HEK293 (cell line): ENCODE results near the gene ZNF532.

ENCODE experiments used
- CTCF ChIA-PET: fragments of 350-600 bp; formaldehyde crosslinking; extraction: SDS; loops from one replicate; lab custom pipeline; 2021; ENCODE audit warnings: antibody characterized with exemption; lab: Yijun Ruan, JAX
- POLR2A ChIA-PET: fragments of 300-600 bp; formaldehyde crosslinking; extraction: SDS; loops from one replicate; lab custom pipeline; 2020; ENCODE audit warnings: antibody characterized with exemption, inconsistent platforms; lab: Yijun Ruan, JAX
- H3K27ac ChIP-seq: fragments of 200-500 bp; sonication (Bioruptor generic); 2 replicates; pipeline ENCODE4 v1.5.1; 2014; ENCODE audit warnings: low read depth, low read length, control low read depth, inconsistent platforms; ENCODE audit errors: extremely low read depth
- H3K36me3 ChIP-seq, 2 experiments: fragments of 200-500 bp in 1 of 2; sonication (Bioruptor generic) in 1 of 2; 1 replicate in 1 of 2; 2 replicates in 1 of 2; pipeline ENCODE4 v1.5.1; 2014 to 2017; ENCODE audit warnings: inconsistent platforms in 2 of 2, low read length in 2 of 2; ENCODE audit not compliant: control insufficient read depth in 2 of 2, insufficient read depth in 1 of 2
- H3K4me1 ChIP-seq: fragments of 200-500 bp; sonication (Bioruptor generic); 2 replicates; pipeline ENCODE4 v1.5.1; 2014; ENCODE audit warnings: mild to moderate bottlenecking, low read length, inconsistent platforms; ENCODE audit not compliant: control insufficient read depth, insufficient read depth
- H3K4me3 ChIP-seq: 2 replicates; pipeline ENCODE4 v1.5.1; 2011; ENCODE audit warnings: low read depth, mild to moderate bottlenecking, control low read depth, low read length, moderate library complexity
- H3K9me3 ChIP-seq: fragments of 200-500 bp; sonication (Bioruptor generic); 2 replicates; pipeline ENCODE4 v1.5.1; 2014; ENCODE audit warnings: low read depth, low read length, inconsistent platforms; ENCODE audit not compliant: control insufficient read depth, insufficient read depth
- EGR2 ChIP-seq: fragments of 450-650 bp; formaldehyde crosslinking; IDR thresholded peaks from 2 replicates; pipeline ENCODE4 v1.5.1; 2016; ENCODE audit warnings: low read depth, missing biosample characterization, missing genetic modification characterization
- IKZF3 ChIP-seq: fragments of 450-650 bp; IDR thresholded peaks from 2 replicates; pipeline ENCODE4 v1.5.0; 2018; ENCODE audit warnings: missing biosample characterization, mild to moderate bottlenecking, missing genetic modification characterization, moderate library complexity
- KLF8 ChIP-seq: fragments of 450-650 bp; formaldehyde crosslinking; IDR thresholded peaks from 2 replicates; pipeline ENCODE4 v1.5.1; 2016; ENCODE audit warnings: missing biosample characterization, missing genetic modification characterization
- RBAK ChIP-seq: fragments of 450-650 bp; formaldehyde crosslinking; IDR thresholded peaks from 2 replicates; pipeline ENCODE4 v1.5.1; 2016; ENCODE audit warnings: missing biosample characterization, missing genetic modification characterization
- SP7 ChIP-seq: fragments of 450-650 bp; formaldehyde crosslinking; IDR thresholded peaks from 2 replicates; pipeline ENCODE4 v1.5.1; 2016; ENCODE audit warnings: missing biosample characterization, missing genetic modification characterization
- ZEB2 ChIP-seq: fragments of 450-650 bp; formaldehyde crosslinking; IDR thresholded peaks from 2 replicates; pipeline ENCODE4 v1.5.1; 2016; ENCODE audit warnings: missing biosample characterization, missing genetic modification characterization
- ZNF175 ChIP-seq: fragments of 450-650 bp; formaldehyde crosslinking; IDR thresholded peaks from 2 replicates; pipeline ENCODE4 v1.5.1; 2016; ENCODE audit warnings: missing biosample characterization, missing genetic modification characterization
- ZNF214 ChIP-seq: fragments of 450-650 bp; formaldehyde crosslinking; IDR thresholded peaks from 2 replicates; pipeline ENCODE4 v1.5.1; 2017; ENCODE audit warnings: missing biosample characterization, mild to moderate bottlenecking, missing genetic modification characterization, borderline replicate concordance
- ZNF274 ChIP-seq, 2 experiments: fragments of 200-500 bp in 1 of 2; fragments of 450-650 bp in 1 of 2; sonication (Bioruptor generic) in 1 of 2; formaldehyde crosslinking in 1 of 2; IDR thresholded peaks; 2 replicates each; pipeline versions ENCODE4 v1.5.1 to v1.6.1; 2014 to 2016; ENCODE audit warnings: borderline replicate concordance in 1 of 2, inconsistent platforms in 1 of 2, low read length in 1 of 2, missing biosample characterization in 1 of 2, missing genetic modification characterization in 1 of 2
- ZNF302 ChIP-seq: fragments of 450-650 bp; formaldehyde crosslinking; IDR thresholded peaks from 2 replicates; pipeline ENCODE4 v1.5.1; 2016; ENCODE audit warnings: missing biosample characterization, missing genetic modification characterization, low read depth
- ZNF514 ChIP-seq: fragments of 450-650 bp; formaldehyde crosslinking; IDR thresholded peaks from 2 replicates; pipeline ENCODE4 v1.5.1; 2016; ENCODE audit warnings: missing biosample characterization, missing genetic modification characterization
- ZNF530 ChIP-seq: fragments of 450-650 bp; formaldehyde crosslinking; IDR thresholded peaks from 2 replicates; pipeline ENCODE4 v1.5.1; 2016; ENCODE audit warnings: low read depth, missing biosample characterization, missing genetic modification characterization
- ZNF555 ChIP-seq: fragments of 450-650 bp; formaldehyde crosslinking; conservative IDR thresholded peaks from 2 replicates; pipeline ENCODE4 v1.5.1; 2017; ENCODE audit warnings: missing biosample characterization, mild to moderate bottlenecking, missing genetic modification characterization, inconsistent platforms
- ZNF660 ChIP-seq: fragments of 450-650 bp; IDR thresholded peaks from 2 replicates; pipeline ENCODE4 v1.5.1; 2018; ENCODE audit warnings: missing biosample characterization, mild to moderate bottlenecking, missing genetic modification characterization
- ZNF701 ChIP-seq: fragments of 450-650 bp; formaldehyde crosslinking; IDR thresholded peaks from 2 replicates; pipeline ENCODE4 v1.5.1; 2016; ENCODE audit warnings: missing biosample characterization, missing genetic modification characterization
- ZNF777 ChIP-seq: fragments of 450-650 bp; formaldehyde crosslinking; IDR thresholded peaks from 2 replicates; pipeline ENCODE4 v1.5.1; 2017; ENCODE audit warnings: missing biosample characterization, missing genetic modification characterization, borderline replicate concordance
- TF ChIP-seq, protein P1 (sequence below): fragments of 450-650 bp; formaldehyde crosslinking; IDR thresholded peaks from 2 replicates; pipeline ENCODE4 v1.5.1; 2016; ENCODE audit warnings: missing biosample characterization, missing genetic modification characterization

The ZNF532 gene

DNA sequence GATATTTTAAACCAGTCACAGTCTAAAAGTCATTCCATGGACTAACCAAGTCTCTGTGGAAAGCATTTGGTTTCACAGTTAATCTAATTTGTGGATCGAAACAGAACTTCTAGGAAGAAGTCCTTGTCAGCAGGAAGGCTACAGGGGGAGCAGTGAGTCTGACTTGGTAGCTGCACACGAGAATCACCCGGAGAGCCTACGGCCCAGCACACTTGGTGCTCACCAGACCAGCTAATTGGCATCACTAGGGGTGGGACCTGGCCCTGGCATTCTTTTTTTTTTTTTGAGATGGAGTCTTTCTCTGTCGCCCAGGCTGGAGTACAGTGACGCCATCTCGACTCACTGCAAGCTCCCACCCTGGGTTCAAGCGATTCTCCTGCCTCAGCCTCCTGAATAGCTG, 97.7 kb downstream of the ZNF532 start:
- CTCF ChIA-PET: no interaction called here
- POLR2A ChIA-PET: no interaction called here
- no peak overlapping the region for H3K4me3 ChIP-seq
- H3K36me3 ChIP-seq: no peaks in the 10 kb centered on the region; a peak in 1 of 3 replicates
- H3K27ac ChIP-seq: no peak overlapping the region
- TF ChIP-seq ZNF701 (tag by site-specific recombination): no peak
- no peak for TF ChIP-seq ZNF175 (tag by site-specific recombination)
- TF ChIP-seq ZNF530 (tag by site-specific recombination): no peak
- TF ChIP-seq ZNF302 (tag by site-specific recombination): no peak
- no peak for TF ChIP-seq EGR2 (tag by site-specific recombination)
- H3K9me3 ChIP-seq: no peaks in the 10 kb centered on the region
- peaks cover 8% of the 10 kb centered on the region for H3K4me1 ChIP-seq

DNA sequence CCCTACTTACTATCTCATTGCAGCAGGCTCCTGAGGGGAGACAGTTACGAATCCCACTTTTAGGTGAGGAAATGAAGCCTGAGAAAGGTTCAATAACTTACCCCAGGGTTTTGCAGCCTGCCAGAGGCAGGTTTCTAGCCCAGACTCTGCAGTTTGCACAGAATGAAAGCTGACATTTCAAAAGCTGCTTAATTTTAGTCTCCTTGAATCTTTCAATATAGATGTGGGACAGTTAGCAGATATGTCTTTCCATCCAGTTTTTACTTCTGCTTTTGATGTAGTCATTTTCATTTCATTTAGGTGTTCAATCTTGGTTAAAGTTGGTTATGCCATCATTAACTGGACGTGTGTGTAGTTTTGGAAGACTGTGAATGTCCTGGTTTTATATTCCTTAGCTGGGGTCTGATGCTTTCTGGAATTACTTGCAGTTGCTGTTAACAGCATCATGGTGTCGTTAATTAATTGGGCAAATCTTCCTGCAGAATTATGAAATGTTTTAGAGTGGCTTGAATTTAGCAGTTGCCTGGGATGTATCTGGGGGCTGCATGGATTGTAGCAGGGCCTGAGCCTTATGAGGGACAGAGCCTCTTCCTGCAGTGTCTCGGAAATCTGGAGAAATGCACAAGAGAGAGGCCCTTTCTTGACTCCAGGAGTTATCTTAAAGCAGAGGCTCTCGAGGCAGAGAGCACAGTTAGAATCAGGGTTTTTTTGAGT, 100.8 kb downstream of the ZNF532 start:
- peaks cover 3% of the 10 kb centered on the region; the same call in 1 of the 2 replicates for H3K4me1 ChIP-seq
- H3K36me3 ChIP-seq: no peaks in the 10 kb centered on the region; a peak in 1 of 3 replicates
- POLR2A ChIA-PET: no interaction called here
- CTCF ChIA-PET: interaction anchor here (0.9 kb wide), 1 partner anchor 13 kb away, joined by 3 read pairs; no protein-coding TSS in a partner anchor
- H3K4me3 ChIP-seq: no peak overlapping the region
- no peak for TF ChIP-seq SP7 (tag by site-specific recombination)
- TF ChIP-seq ZNF514 (tag by site-specific recombination): no peak
- TF ChIP-seq ZNF214 (tag by site-specific recombination): no peak
- no peak for TF ChIP-seq IKZF3 (tag by site-specific recombination)
- TF ChIP-seq ZNF274 (IDR thresholded peaks at IDR 0.05; ENCODE audit: low read length): no peak
- TF ChIP-seq ZNF274 (tag by site-specific recombination; IDR thresholded peaks at IDR 0.05; ENCODE audit: borderline replicate concordance): no peak
- TF ChIP-seq ZEB2 (tag by site-specific recombination): no peak
- TF ChIP-seq, protein P1, sequence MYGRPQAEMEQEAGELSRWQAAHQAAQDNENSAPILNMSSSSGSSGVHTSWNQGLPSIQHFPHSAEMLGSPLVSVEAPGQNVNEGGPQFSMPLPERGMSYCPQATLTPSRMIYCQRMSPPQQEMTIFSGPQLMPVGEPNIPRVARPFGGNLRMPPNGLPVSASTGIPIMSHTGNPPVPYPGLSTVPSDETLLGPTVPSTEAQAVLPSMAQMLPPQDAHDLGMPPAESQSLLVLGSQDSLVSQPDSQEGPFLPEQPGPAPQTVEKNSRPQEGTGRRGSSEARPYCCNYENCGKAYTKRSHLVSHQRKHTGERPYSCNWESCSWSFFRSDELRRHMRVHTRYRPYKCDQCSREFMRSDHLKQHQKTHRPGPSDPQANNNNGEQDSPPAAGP (tag by site-specific recombination): no peak
- TF ChIP-seq RBAK: no peak
- TF ChIP-seq ZNF777: no peak
- no peak overlapping the region for H3K27ac ChIP-seq
- no peaks in the 10 kb centered on the region for H3K9me3 ChIP-seq

DNA sequence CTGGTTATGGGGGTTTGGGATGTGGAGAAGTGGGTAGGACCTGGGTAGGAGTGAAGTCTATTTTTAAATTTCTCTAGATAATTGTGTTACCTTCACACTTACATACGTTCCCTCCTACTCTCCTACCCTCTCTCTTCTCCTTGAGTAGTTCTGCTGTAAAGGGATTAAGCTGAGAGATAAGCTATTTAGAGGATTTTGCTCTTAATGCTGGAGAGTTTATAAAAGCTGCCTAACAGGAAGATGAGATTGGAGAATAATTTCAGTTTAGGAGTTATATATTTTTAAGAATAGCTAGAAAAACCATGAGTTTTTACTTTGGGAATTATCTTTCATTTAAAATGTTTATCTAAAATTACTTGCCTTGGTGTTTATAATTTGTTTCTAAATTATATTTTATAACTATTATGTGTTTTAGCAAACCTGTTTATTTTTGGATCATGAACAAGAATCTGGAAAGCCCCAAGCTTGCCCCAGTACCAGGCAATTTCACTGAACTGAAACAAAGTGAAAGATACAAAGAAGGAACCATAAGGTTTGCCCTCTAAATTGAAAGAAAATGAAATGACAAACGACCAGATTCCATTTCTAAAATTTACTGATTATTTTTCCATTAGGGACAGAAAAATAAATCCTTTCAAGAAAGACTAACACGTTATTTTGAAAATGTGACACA, 101.5 kb downstream of the ZNF532 start:
- Histone ChIP-seq H3K9me3 (no peaks in the 10 kb centered on the region), H3K36me3 (no peaks in the 10 kb centered on the region; a peak in 1 of 3 replicates), H3K4me1 (peaks cover 3% of the 10 kb centered on the region; the same call in 1 of the 2 replicates), H3K4me3 (no peak overlapping the region)
- no peak for TF ChIP-seq ZNF660 (tag by site-specific recombination)
- no peak for TF ChIP-seq ZNF701 (tag by site-specific recombination)
- TF ChIP-seq ZNF555 (tag by site-specific recombination): no peak
- no peak for TF ChIP-seq KLF8 (tag by site-specific recombination)
- TF ChIP-seq, all 188 proteins: peak for 0
- ChIA-PET CTCF (interaction anchor here (0.9 kb wide), 1 partner anchor 13 kb away, joined by 3 read pairs; no protein-coding TSS in a partner anchor), POLR2A (interaction anchor here (0.8 kb wide), 1 partner anchor 37 kb away, joined by 3 read pairs; no protein-coding TSS in a partner anchor)
- no peak overlapping the region for H3K27ac ChIP-seq
